GM13976 (cell line): ENCODE measurements around the gene PIH1D2.

ENCODE experiments used
- DNase-seq: peaks from one replicate; pipeline ENCODE4 v3.0.0; 2012; ENCODE audit warnings: low spot score
- CTCF ChIP-seq: IDR thresholded peaks from 2 replicates; pipeline ENCODE4 v1.5.1; 2012; ENCODE audit warnings: borderline replicate concordance, mild to moderate bottlenecking; ENCODE audit not compliant: insufficient read depth; ENCODE audit errors: extremely low read depth, missing control alignments, control extremely low read depth
- in situ Hi-C: fragments of 300-500 bp; cut with MboI; formaldehyde crosslinking; loops from one replicate; pipeline ENCODE4 v1.12.0; 2022; ENCODE audit warnings: low sequenced_read_pairs, mixed read lengths, inconsistent platforms; ENCODE audit not compliant: unreplicated experiment

PIH1D2 gene

GRCh38 chr11:112024773-112025678, 48.8 kb downstream of the PIH1D2 start, which contains the start of gene DLAT:
TSS of gene DLAT (plus strand) at chr11:112025408. CDS start at chr11:112025473, 65 bp downstream.
- in situ Hi-C loops: no loop called here
- no peak for TF ChIP-seq CTCF

DNA sequence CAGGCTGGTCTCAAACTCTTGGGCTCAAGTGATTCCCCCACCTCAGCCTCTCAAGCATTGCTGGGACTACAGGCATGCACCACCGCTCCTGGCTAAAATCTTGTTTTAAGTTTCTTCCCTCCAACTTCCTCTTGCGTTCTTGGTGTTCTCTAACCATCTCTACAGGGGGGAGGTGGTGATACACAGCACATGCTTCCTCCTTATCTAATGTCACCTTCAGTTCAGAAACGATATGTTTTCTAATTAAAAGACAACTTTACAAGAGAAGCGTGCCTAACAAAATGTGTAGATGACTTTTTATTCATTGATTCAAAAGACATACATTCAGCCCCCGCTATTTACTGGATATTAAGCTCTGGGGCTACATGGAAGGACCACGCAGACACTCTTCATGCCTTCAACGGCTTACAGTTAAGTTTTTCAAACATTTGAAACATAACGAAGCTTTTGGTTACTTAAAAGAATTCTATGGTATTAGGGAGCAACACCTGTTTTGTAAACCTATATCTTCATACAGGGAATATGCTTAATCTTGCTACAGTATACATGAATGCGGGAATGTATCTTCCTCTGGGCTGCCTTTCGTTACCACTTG, 49.5 kb downstream of the PIH1D2 start:
- no peak for TF ChIP-seq CTCF
- peak; percentile 53 for DNase-seq
- in situ Hi-C loops: no loop called here

More at GRCh38 chr11:112024773-112025678, 48.8 kb downstream of the PIH1D2 start, which contains the start of gene DLAT:
- peak; percentile 91 for DNase-seq

GRCh38 chr11:112023104-112023503, 50.7 kb downstream of the PIH1D2 start:
- in situ Hi-C loops: no loop called here
- DNase-seq: no peak
- TF ChIP-seq CTCF: no peak

DNA sequence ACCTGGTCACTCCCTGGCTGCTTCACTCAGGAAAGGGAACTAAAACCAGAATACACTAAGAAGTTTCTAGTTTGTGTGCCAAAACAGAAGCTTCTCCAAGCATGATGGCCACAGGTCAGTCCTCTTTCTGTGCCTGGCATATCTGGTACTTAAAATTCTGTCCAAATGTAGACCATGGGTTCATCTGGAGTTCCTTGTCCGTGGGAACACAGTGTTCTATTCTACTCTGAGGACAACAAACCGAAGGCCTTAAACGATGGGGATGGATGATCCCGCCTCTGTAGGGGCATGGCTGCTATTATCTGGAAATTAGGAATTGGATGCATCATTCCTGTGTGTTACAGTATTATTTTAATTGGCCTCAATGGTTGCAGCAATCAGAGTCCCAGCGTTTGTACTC, 54.8 kb downstream of the PIH1D2 start:
- DNase-seq: no peak
- in situ Hi-C loops: no loop called here
- TF ChIP-seq CTCF: no peak
